ENCODE data around the gene APLF. TPM values are rescaled to one million over a fixed set of nuclear protein-coding genes. Genes with fewer than 3 reads are reported as not detected.

Gene APLF
- total and polyA plus RNA-seq, 4 donors = 1.0 to 9.5 (median 3.7) TPM

DNA sequence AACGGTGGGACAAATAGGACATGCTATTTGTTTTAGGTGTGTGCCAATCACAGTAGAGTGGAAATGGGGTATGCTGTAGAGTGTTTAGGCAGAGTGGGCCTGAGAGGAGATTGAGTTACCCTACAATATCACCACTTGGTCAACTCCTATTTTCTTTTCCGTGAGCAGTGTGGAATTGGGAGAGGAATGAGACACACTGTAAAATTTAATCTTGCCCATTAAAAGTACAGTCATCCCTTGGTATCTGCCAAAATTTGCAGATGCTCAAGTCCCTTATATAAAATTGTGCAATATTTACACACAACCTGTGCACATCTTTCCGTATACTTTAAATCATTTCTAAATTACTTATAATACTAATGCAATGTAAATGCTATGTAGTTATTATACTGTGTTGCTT lies 12.7 kb upstream of the APLF start:
- H3K27ac ChIP-seq (ENCODE audit: low read depth, low read length) = no peak overlapping the region
- WGBS (ENCODE audit: insufficient coverage) = no CpG with 5 or more reads among the region's 3 CpGs
- no peaks in the 10 kb centered on the region for H3K9me3 ChIP-seq (ENCODE audit: control insufficient read depth, insufficient read depth, low read length)
- no peak for DNase-seq (ENCODE audit: low read depth in 4 of 6, low spot score in 6 of 6)
- H3K36me3 ChIP-seq (ENCODE audit: control insufficient read depth, insufficient read depth, low read length) = no peaks in the 10 kb centered on the region
- no peaks in the 10 kb centered on the region for H3K4me1 ChIP-seq (ENCODE audit: control insufficient read depth, insufficient read depth, low read length)
- H3K4me3 ChIP-seq (ENCODE audit: low read depth, low read length) = no peak overlapping the region
- no peaks in the 10 kb centered on the region for H3K27me3 ChIP-seq (ENCODE audit: control insufficient read depth, insufficient read depth, low read length)

DNA sequence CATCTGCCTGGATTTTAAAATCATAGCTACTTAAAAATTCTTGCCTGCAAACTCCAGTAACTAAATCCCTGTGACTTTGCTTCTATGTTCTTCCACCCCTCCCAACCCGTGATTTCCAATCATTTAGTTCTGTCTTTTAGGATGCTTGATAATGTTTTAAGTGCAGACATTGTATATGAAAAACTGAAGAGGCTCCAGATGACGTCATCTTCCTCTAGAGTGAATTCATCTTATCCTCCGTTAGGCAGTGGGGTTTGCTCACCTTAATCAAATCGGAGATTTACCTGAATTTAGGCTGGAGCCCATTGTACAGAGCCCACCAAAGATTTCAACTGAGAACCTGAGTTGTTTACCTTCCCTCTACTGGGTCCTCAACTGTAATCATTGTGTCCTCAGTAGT lies 11.2 kb upstream of the APLF start:
- WGBS (ENCODE audit: insufficient coverage) = 94% methylated on average over 3 of the region's 4 CpGs

DNA sequence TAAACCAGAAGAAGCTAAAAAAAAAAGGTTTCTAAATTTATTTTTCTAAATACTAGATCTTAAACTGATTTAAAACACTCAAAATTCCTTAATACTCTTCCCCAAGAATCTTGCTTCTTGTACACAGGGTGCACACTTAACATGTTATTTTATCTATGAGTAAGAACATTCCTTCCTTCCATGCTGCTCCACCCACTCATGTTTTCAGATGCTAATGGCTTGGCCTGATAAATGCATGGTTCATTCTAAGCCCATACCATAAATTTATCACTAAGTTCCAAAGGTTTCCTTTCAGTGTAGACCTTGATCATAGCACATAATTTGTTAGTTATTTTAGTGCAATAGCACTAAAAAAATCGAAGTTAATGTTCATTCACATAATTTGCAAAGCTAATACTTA lies 8.4 kb upstream of the APLF start:
- WGBS (ENCODE audit: insufficient coverage) = no CpG with 5 or more reads among the region's 1 CpG

More for the DNA sequence above, 11.2 kb upstream of the APLF start:
- H3K4me3 ChIP-seq (ENCODE audit: low read depth, low read length) = no peak overlapping the region
- no peak overlapping the region for H3K27ac ChIP-seq (ENCODE audit: low read depth, low read length)
- H3K36me3 ChIP-seq (ENCODE audit: control insufficient read depth, insufficient read depth, low read length) = no peaks in the 10 kb centered on the region
- H3K9me3 ChIP-seq (ENCODE audit: control insufficient read depth, insufficient read depth, low read length) = no peaks in the 10 kb centered on the region
- no peaks in the 10 kb centered on the region for H3K4me1 ChIP-seq (ENCODE audit: control insufficient read depth, insufficient read depth, low read length)
- no peak for DNase-seq (ENCODE audit: low read depth in 4 of 6, low spot score in 6 of 6)
- H3K27me3 ChIP-seq (ENCODE audit: control insufficient read depth, insufficient read depth, low read length) = no peaks in the 10 kb centered on the region

DNA sequence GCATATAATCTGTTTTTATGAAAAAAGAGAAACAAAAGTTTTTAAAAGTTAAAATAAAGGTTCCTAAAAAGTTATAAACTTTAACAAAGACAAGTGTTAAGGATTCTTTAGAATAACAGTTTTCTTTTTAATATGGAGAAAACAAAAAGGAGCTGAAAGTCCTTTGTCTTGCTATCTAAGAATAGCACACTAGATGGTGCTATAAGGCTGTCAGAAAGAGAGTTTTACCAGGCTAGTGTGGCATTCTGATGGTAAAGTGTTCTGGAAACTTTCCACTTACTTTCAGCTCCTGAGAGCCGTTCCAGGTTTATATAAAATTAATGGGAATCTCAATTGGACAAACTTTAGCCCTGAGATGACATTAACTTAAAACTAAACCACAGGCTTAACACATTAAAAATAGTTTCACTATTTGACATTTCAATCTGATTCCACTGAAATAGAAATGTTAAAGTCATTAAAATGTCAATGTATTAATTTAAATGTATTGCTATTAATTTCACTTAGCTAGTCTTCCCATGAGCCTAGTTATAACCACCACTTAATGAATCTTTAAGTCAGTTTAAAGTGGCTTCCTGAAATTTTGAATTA lies 4.0 kb upstream of the APLF start:
- DNase-seq (ENCODE audit: low read depth in 4 of 6, low spot score in 6 of 6) = peak in 5 of 6 donors; percentile 35 to 92 (median 52)
- H3K9me3 ChIP-seq (ENCODE audit: control insufficient read depth, insufficient read depth, low read length) = no peaks in the 10 kb centered on the region
- H3K36me3 ChIP-seq (ENCODE audit: control insufficient read depth, insufficient read depth, low read length) = no peaks in the 10 kb centered on the region
- WGBS (ENCODE audit: insufficient coverage) = no CpG with 5 or more reads among the region's 1 CpG
- H3K4me3 ChIP-seq (ENCODE audit: low read depth, low read length) = no peak overlapping the region
- H3K27me3 ChIP-seq (ENCODE audit: control insufficient read depth, insufficient read depth, low read length) = no peaks in the 10 kb centered on the region
- no peaks in the 10 kb centered on the region for H3K4me1 ChIP-seq (ENCODE audit: control insufficient read depth, insufficient read depth, low read length)
- no peak overlapping the region for H3K27ac ChIP-seq (ENCODE audit: low read depth, low read length)

More for the DNA sequence above, 8.4 kb upstream of the APLF start:
- Histone ChIP-seq H3K4me1 (ENCODE audit: control insufficient read depth, insufficient read depth, low read length) (no peaks in the 10 kb centered on the region), H3K27me3 (ENCODE audit: control insufficient read depth, insufficient read depth, low read length) (no peaks in the 10 kb centered on the region), H3K36me3 (ENCODE audit: control insufficient read depth, insufficient read depth, low read length) (no peaks in the 10 kb centered on the region), H3K9me3 (ENCODE audit: control insufficient read depth, insufficient read depth, low read length) (no peaks in the 10 kb centered on the region), H3K27ac (ENCODE audit: low read depth, low read length) (no peak overlapping the region), H3K4me3 (ENCODE audit: low read depth, low read length) (no peak overlapping the region)
- no peak for DNase-seq (ENCODE audit: low read depth in 4 of 6, low spot score in 6 of 6)

DNA sequence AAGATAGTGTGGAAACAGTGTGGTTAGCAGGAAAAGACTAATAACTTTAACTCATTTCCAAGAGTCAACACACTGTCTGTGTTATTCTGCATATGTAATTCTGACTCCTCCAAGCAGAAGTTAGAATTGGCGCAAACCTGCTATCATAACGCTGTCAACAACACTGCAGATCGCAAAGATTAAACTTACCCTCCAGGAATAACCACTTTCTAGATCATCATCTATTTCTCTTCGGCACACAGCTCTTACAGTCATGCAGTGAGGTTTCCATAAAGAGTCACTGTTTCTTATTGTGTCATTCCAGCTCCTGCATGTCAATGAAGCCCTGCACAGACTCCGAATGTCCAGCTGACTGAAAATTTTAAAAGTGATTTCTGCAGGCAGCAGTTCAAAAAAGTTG lies 2.7 kb upstream of the APLF start:
- no peak for DNase-seq (ENCODE audit: low read depth in 4 of 6, low spot score in 6 of 6)
- H3K9me3 ChIP-seq (ENCODE audit: control insufficient read depth, insufficient read depth, low read length) = no peaks in the 10 kb centered on the region
- 86% methylated on average over 5 of the region's 5 CpGs for WGBS (ENCODE audit: insufficient coverage)
- H3K27me3 ChIP-seq (ENCODE audit: control insufficient read depth, insufficient read depth, low read length) = no peaks in the 10 kb centered on the region
- no peak overlapping the region for H3K4me3 ChIP-seq (ENCODE audit: low read depth, low read length)
- no peaks in the 10 kb centered on the region for H3K4me1 ChIP-seq (ENCODE audit: control insufficient read depth, insufficient read depth, low read length)
- no peak overlapping the region for H3K27ac ChIP-seq (ENCODE audit: low read depth, low read length)
- H3K36me3 ChIP-seq (ENCODE audit: control insufficient read depth, insufficient read depth, low read length) = no peaks in the 10 kb centered on the region

DNA sequence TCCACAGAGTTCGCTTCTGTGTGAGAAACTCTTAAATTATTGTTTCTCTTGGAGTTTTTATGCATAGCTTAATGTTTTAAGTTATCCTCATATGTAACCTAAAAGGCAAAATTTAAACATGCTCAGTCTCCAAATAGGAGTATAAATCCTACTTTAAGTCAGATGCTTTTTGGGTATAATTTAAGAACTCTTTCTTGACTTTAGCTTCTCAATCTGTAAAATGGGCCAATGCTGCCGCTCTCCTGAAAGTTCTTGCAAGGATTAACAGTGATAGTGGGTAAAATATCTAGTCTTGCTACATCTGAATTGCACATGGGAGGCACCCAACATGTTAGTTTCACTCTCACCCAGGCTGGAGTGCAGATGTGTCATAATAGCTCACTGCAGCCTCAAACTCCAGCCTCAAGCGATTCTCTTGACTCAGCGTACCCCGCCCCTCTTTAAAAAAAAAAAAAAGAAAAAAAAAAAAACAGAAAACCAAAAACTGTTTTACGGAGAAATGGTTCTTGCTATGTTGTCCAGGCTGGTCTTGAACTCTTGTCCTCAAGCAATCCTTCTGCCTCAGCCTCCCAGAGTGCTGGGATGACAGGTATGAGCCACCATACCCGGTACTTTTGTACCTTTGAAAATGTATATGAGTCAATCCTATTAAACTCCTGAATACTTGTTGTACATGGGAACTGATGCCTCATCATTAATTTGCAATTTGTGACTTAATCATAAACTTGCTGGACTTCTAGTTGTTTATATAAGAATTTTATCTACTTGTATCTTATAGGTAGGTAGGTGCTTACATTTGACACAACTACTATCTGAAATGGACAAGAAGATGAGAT lies 2.1 kb upstream of the APLF start:
- Histone ChIP-seq H3K4me1 (ENCODE audit: control insufficient read depth, insufficient read depth, low read length) (no peaks in the 10 kb centered on the region), H3K36me3 (ENCODE audit: control insufficient read depth, insufficient read depth, low read length) (no peaks in the 10 kb centered on the region), H3K9me3 (ENCODE audit: control insufficient read depth, insufficient read depth, low read length) (no peaks in the 10 kb centered on the region), H3K27ac (ENCODE audit: low read depth, low read length) (no peak overlapping the region), H3K27me3 (ENCODE audit: control insufficient read depth, insufficient read depth, low read length) (no peaks in the 10 kb centered on the region), H3K4me3 (ENCODE audit: low read depth, low read length) (no peak overlapping the region)
- no peak for DNase-seq (ENCODE audit: low read depth in 4 of 6, low spot score in 6 of 6)
- WGBS (ENCODE audit: insufficient coverage) = 100% methylated on average over 2 of the region's 7 CpGs

DNA sequence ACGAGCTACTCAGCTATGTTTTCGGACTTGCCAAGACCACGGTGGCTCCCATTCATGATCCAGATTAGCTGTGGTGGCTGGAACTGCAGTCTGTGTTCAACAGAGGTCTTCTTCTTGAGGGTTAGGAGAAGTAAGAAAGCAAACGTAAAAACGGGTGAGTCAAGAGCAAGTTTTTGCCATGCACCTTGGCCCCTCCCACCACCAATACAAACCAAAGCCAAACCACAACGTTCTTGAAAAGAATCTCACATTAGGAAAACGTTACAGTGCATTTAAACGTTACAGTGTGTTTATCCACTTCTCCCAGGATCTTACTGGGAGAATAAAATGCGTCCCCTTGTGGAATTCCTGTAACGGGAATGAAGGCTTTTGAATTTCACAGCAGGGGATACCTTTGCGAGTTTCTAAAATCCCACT lies 1.0 kb upstream of the APLF start:
- 7% methylated on average over 5 of the region's 11 CpGs for WGBS (ENCODE audit: insufficient coverage)
- H3K27ac ChIP-seq (ENCODE audit: low read depth, low read length) = peak overlapping the region; percentile 84
- DNase-seq (ENCODE audit: low read depth in 4 of 6, low spot score in 6 of 6) = peak in 1 of 6 donors; percentile 45
- H3K27me3 ChIP-seq (ENCODE audit: control insufficient read depth, insufficient read depth, low read length) = no peaks in the 10 kb centered on the region
- H3K36me3 ChIP-seq (ENCODE audit: control insufficient read depth, insufficient read depth, low read length) = no peaks in the 10 kb centered on the region
- H3K4me3 ChIP-seq (ENCODE audit: low read depth, low read length) = peak overlapping the region; percentile 92
- no peaks in the 10 kb centered on the region for H3K9me3 ChIP-seq (ENCODE audit: control insufficient read depth, insufficient read depth, low read length)
- no peaks in the 10 kb centered on the region for H3K4me1 ChIP-seq (ENCODE audit: control insufficient read depth, insufficient read depth, low read length)

DNA sequence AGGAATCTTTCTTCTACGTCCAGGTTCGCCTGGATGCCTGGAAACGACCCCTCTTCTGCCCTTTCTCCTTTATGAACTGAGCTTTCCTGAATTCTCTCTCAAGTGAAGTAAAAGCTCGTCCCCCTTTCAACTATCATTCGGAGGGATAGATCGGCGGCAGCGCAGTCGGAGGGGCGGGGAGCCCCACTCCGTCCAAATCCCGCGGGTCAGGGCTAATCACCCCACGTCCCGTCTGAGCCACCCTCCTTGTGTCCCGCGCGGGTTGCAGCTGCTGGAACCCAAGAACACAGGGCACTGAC lies 658 bp upstream of the APLF start:
- peak in 1 of 6 donors; percentile 29 for DNase-seq (ENCODE audit: low read depth in 4 of 6, low spot score in 6 of 6)
- peak overlapping the region; percentile 84 for H3K27ac ChIP-seq (ENCODE audit: low read depth, low read length)
- no peaks in the 10 kb centered on the region for H3K36me3 ChIP-seq (ENCODE audit: control insufficient read depth, insufficient read depth, low read length)
- WGBS (ENCODE audit: insufficient coverage) = 0% methylated on average over 18 of the region's 18 CpGs
- peak overlapping the region; percentile 92 for H3K4me3 ChIP-seq (ENCODE audit: low read depth, low read length)
- H3K9me3 ChIP-seq (ENCODE audit: control insufficient read depth, insufficient read depth, low read length) = no peaks in the 10 kb centered on the region
- no peaks in the 10 kb centered on the region for H3K4me1 ChIP-seq (ENCODE audit: control insufficient read depth, insufficient read depth, low read length)
- H3K27me3 ChIP-seq (ENCODE audit: control insufficient read depth, insufficient read depth, low read length) = no peaks in the 10 kb centered on the region

DNA sequence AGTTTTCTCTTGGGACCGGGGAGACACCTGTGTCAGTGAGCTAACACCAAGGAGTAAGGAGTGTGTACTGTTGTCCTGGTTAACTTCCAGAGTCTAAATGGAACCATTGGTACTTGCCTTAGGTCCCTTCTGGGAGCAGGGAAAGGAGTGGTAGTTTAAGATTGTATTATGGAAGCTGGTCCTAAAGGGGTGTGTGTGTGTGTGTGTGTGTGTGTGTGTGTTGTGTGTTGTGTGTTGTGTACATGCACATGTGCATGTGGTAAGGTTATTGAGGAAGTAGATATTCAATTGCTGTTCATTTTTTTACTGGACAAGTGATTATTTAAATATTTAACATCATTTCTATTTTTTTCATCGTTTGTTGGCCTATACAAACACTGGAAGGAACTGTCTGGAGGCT lies 1.4 kb downstream of the APLF start:
- no peaks in the 10 kb centered on the region for H3K9me3 ChIP-seq (ENCODE audit: control insufficient read depth, insufficient read depth, low read length)
- no peak overlapping the region for H3K4me3 ChIP-seq (ENCODE audit: low read depth, low read length)
- H3K27ac ChIP-seq (ENCODE audit: low read depth, low read length) = no peak overlapping the region
- WGBS (ENCODE audit: insufficient coverage) = 100% methylated on average over 1 of the region's 2 CpGs
- DNase-seq (ENCODE audit: low read depth in 4 of 6, low spot score in 6 of 6) = no peak
- H3K4me1 ChIP-seq (ENCODE audit: control insufficient read depth, insufficient read depth, low read length) = no peaks in the 10 kb centered on the region
- H3K27me3 ChIP-seq (ENCODE audit: control insufficient read depth, insufficient read depth, low read length) = no peaks in the 10 kb centered on the region
- no peaks in the 10 kb centered on the region for H3K36me3 ChIP-seq (ENCODE audit: control insufficient read depth, insufficient read depth, low read length)

DNA sequence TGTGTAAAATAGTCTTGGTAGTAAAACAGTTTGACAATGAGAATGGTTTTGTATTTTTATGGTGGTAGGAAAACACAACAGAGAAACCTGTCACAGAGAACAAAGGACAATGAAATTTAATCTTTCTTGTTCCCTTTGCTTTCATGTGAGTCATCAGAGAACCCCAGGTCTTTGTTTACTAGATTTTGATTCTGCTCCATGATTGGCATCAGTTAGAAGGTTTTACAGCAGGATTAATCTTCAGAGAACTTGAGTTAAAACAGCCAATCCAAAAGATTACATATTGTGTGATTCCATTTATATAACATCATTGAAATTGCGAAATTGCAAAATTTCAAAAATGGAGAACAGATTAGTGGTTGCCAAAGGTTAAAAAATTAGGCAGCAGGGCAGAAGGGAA lies 2.5 kb downstream of the APLF start:
- H3K27me3 ChIP-seq (ENCODE audit: control insufficient read depth, insufficient read depth, low read length) = no peaks in the 10 kb centered on the region
- no peaks in the 10 kb centered on the region for H3K9me3 ChIP-seq (ENCODE audit: control insufficient read depth, insufficient read depth, low read length)
- DNase-seq (ENCODE audit: low read depth in 4 of 6, low spot score in 6 of 6) = no peak
- no peak overlapping the region for H3K27ac ChIP-seq (ENCODE audit: low read depth, low read length)
- WGBS (ENCODE audit: insufficient coverage) = 71% methylated on average over 1 of the region's 1 CpG
- no peak overlapping the region for H3K4me3 ChIP-seq (ENCODE audit: low read depth, low read length)
- H3K4me1 ChIP-seq (ENCODE audit: control insufficient read depth, insufficient read depth, low read length) = no peaks in the 10 kb centered on the region
- H3K36me3 ChIP-seq (ENCODE audit: control insufficient read depth, insufficient read depth, low read length) = no peaks in the 10 kb centered on the region

All from spinal cord (tissue), 10 donors.